ENCODE data around the gene PUDP.

Gene PUDP

GRCh38 chrX:7146703-7147412 lies 1.1 kb downstream of the PUDP start:
- DNase-seq = no peak

GRCh38 chrX:7146020-7146702 lies 1.8 kb downstream of the PUDP start:
- no peak for DNase-seq

- DNase-seq = no peak
Observed at GRCh38 chrX:7145454-7145853, 2.5 kb downstream of the PUDP start.

- no peak for DNase-seq
Observed at GRCh38 chrX:7143941-7144525, 3.9 kb downstream of the PUDP start.

GRCh38 chrX:7143076-7143475 lies 4.9 kb downstream of the PUDP start:
- DNase-seq = no peak

- DNase-seq = no peak
Observed at GRCh38 chrX:7139202-7140081, 8.5 kb downstream of the PUDP start.

- no peak for DNase-seq
Observed at GRCh38 chrX:7134981-7135380, 13.0 kb downstream of the PUDP start.

GRCh38 chrX:7133050-7133440 lies 14.9 kb downstream of the PUDP start:
- no peak for DNase-seq

- DNase-seq = no peak
Observed at GRCh38 chrX:7132335-7133049, 15.5 kb downstream of the PUDP start.

GRCh38 chrX:7131621-7132020 lies 16.3 kb downstream of the PUDP start:
- DNase-seq = no peak

- DNase-seq = no peak
Observed at GRCh38 chrX:7127056-7127455, 20.9 kb downstream of the PUDP start.

GRCh38 chrX:7120878-7121219 lies 27.1 kb downstream of the PUDP start:
- no peak for DNase-seq

GRCh38 chrX:7119950-7120877 lies 27.7 kb downstream of the PUDP start:
- no peak for DNase-seq

- no peak for DNase-seq
Observed at GRCh38 chrX:7117587-7117986, 30.4 kb downstream of the PUDP start.

GRCh38 chrX:7116081-7116480 lies 31.9 kb downstream of the PUDP start:
- no peak for DNase-seq

- DNase-seq = no peak
Observed at GRCh38 chrX:7115557-7115956, 32.4 kb downstream of the PUDP start.

- no peak for DNase-seq
Observed at GRCh38 chrX:7112071-7112470, 35.9 kb downstream of the PUDP start.

GRCh38 chrX:7111518-7111917 lies 36.4 kb downstream of the PUDP start:
- no peak for DNase-seq

- DNase-seq = no peak
Observed at GRCh38 chrX:7110821-7111276, 37.1 kb downstream of the PUDP start.

- no peak for DNase-seq
Observed at GRCh38 chrX:7109838-7110793, 37.8 kb downstream of the PUDP start.
